Thoracic aorta (tissue), 2 donors: ENCODE results near the gene RAB6B. TPM values are rescaled to one million over a fixed set of nuclear protein-coding genes. Genes with fewer than 3 reads are reported as not detected.

Experiments used
- ATAC-seq: fragments of 150-250 bp; one replicate; pipeline ENCODE4 v1.8.0; 2017; ENCODE audit warnings: low read depth; ENCODE audit not compliant: insufficient number of reproducible peaks, low FRiP score
- DNase-seq: peaks from one replicate; pipeline ENCODE4 v3.0.0-alpha.2; 2020; ENCODE audit warnings: low spot score
- H3K27ac ChIP-seq, 2 donors: fragments of 200-600 bp; sonication (generic); 1 replicate in 1 of 2; 2 replicates in 1 of 2; pipeline ENCODE4 v1.5.1; 2016; ENCODE audit warnings: mild to moderate bottlenecking in 2 of 2, moderate library complexity in 2 of 2
- H3K27me3 ChIP-seq: fragments of 200-600 bp; sonication (generic); replicated peaks from 2 replicates; pipeline ENCODE4 v1.6.0; 2016; ENCODE audit warnings: mild to moderate bottlenecking; ENCODE audit not compliant: insufficient read depth
- H3K36me3 ChIP-seq: fragments of 200-600 bp; sonication (generic); one replicate; pipeline ENCODE4 v1.5.1; 2016
- H3K4me1 ChIP-seq, 2 donors: fragments of 200-600 bp; sonication (generic); 1 replicate in 1 of 2; 2 replicates in 1 of 2; pipeline versions ENCODE4 v1.5.1 to v1.6.0; 2016; ENCODE audit warnings: low read depth in 2 of 2, mild to moderate bottlenecking in 1 of 2; ENCODE audit not compliant: control insufficient read depth in 1 of 2
- H3K4me3 ChIP-seq: fragments of 200-600 bp; sonication (generic); 2 replicates; pipeline ENCODE4 v1.5.1; 2016; ENCODE audit warnings: mild to moderate bottlenecking
- H3K9me3 ChIP-seq: fragments of 200-600 bp; sonication (generic); 2 replicates; pipeline ENCODE4 v1.5.1; 2016
- CTCF ChIP-seq: fragments of 200-600 bp; sonication (generic); IDR thresholded peaks from one replicate; pipeline ENCODE4 v1.5.1; 2019; ENCODE audit warnings: antibody characterized with exemption
- total RNA-seq, 2 donors: library from RNA; depleted of rRNA; stranded (reverse); fragments of >200 nt; gene quantifications; one replicate each; pipeline versions ENCODE4 v1.1.0 to v1.2.3, GENCODE V29; 2016

RAB6B gene
- total RNA-seq, 2 donors from 2014 or later: 0.27 to 4.0 TPM

- Histone ChIP-seq H3K9me3 (no peaks in the 10 kb centered on the region), H3K27ac (no peak overlapping the region), H3K4me1 (peaks cover 0 to 21% of the 10 kb centered on the region in 2 donors), H3K27me3 (no peaks in the 10 kb centered on the region), H3K4me3 (no peak overlapping the region), H3K36me3 (no peaks in the 10 kb centered on the region)
- no peak for TF ChIP-seq CTCF
- DNase-seq: no peak
- no peak for ATAC-seq
Observed at GRCh38 chr3:133857767-133858166, 37.9 kb downstream of the RAB6B start.

GRCh38 chr3:133856316-133856715 is 39.4 kb downstream of the RAB6B start:
- peaks cover 0 to 21% of the 10 kb centered on the region in 2 donors for H3K4me1 ChIP-seq
- no peak for ATAC-seq
- no peak for DNase-seq
- H3K9me3 ChIP-seq: no peaks in the 10 kb centered on the region
- H3K27me3 ChIP-seq: no peaks in the 10 kb centered on the region
- no peak overlapping the region for H3K4me3 ChIP-seq
- no peak for TF ChIP-seq CTCF
- H3K27ac ChIP-seq: no peak overlapping the region
- no peaks in the 10 kb centered on the region for H3K36me3 ChIP-seq

DNA sequence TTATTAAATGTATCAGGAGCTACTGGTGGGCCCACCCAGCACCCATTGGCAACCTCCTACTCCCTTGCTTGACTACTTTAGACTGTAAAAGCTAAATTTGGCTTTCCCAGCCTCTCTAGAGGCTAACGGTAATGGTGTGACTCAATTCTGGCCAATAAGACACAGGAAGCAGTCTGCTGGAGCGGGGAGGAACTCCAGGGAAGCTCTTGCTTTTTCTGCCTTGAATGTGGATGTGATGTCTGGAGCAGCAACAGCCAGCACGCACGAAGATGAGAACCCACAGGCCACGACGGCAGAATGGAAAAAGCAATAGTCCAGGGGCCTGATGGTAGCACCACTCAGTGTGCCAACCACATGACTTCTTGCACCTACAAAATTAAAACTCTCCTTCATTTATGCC is 39.9 kb downstream of the RAB6B start:
- ATAC-seq: no peak
- TF ChIP-seq CTCF: no peak

GRCh38 chr3:133855002-133855370 is 40.7 kb downstream of the RAB6B start:
- H3K27ac ChIP-seq: no peak overlapping the region
- H3K9me3 ChIP-seq: no peaks in the 10 kb centered on the region
- H3K4me1 ChIP-seq: peaks cover 0 to 21% of the 10 kb centered on the region in 2 donors
- H3K4me3 ChIP-seq: no peak overlapping the region
- H3K36me3 ChIP-seq: no peaks in the 10 kb centered on the region
- no peak for ATAC-seq
- no peak for TF ChIP-seq CTCF
- DNase-seq: no peak
- H3K27me3 ChIP-seq: no peaks in the 10 kb centered on the region

More for the DNA sequence above, 39.9 kb downstream of the RAB6B start:
- no peaks in the 10 kb centered on the region for H3K9me3 ChIP-seq
- no peaks in the 10 kb centered on the region for H3K27me3 ChIP-seq
- DNase-seq: no peak
- H3K27ac ChIP-seq: no peak overlapping the region
- no peak overlapping the region for H3K4me3 ChIP-seq
- peaks cover 0 to 21% of the 10 kb centered on the region in 2 donors for H3K4me1 ChIP-seq
- no peaks in the 10 kb centered on the region for H3K36me3 ChIP-seq

GRCh38 chr3:133854264-133855001 is 41.2 kb downstream of the RAB6B start:
- no peak overlapping the region for H3K4me3 ChIP-seq
- no peaks in the 10 kb centered on the region for H3K27me3 ChIP-seq
- peaks cover 0 to 21% of the 10 kb centered on the region in 2 donors for H3K4me1 ChIP-seq
- TF ChIP-seq CTCF: no peak
- no peak for DNase-seq
- H3K36me3 ChIP-seq: no peaks in the 10 kb centered on the region
- H3K27ac ChIP-seq: no peak overlapping the region
- H3K9me3 ChIP-seq: no peaks in the 10 kb centered on the region
- ATAC-seq: no peak
